HG03066 (cell line): ENCODE measurements around the gene UGT2A3.

Experiments
- ATAC-seq: cut with Tn5 transposase; IDR thresholded peaks from one replicate; pipeline ENCODE4 v1.9.1; 2021; ENCODE audit warnings: low read depth; ENCODE audit not compliant: unreplicated experiment

Gene UGT2A3

GRCh38 chr4:68917016-68917415 lies 34.6 kb downstream of the UGT2A3 start:
- ATAC-seq = no peak

- no peak for ATAC-seq
Measured at GRCh38 chr4:68912807-68913206, 38.8 kb downstream of the UGT2A3 start.

GRCh38 chr4:68909385-68909784 lies 42.2 kb downstream of the UGT2A3 start:
- no peak for ATAC-seq

- no peak for ATAC-seq
Measured at GRCh38 chr4:68907788-68908700, 43.6 kb downstream of the UGT2A3 start.

- no peak for ATAC-seq
Measured at GRCh38 chr4:68907245-68907644, 44.4 kb downstream of the UGT2A3 start.

GRCh38 chr4:68906780-68907137 lies 44.8 kb downstream of the UGT2A3 start:
- ATAC-seq = no peak

- no peak for ATAC-seq
Measured at GRCh38 chr4:68905939-68906779, 45.4 kb downstream of the UGT2A3 start.

- ATAC-seq = no peak
Measured at GRCh38 chr4:68905598-68905938, 46.0 kb downstream of the UGT2A3 start.

GRCh38 chr4:68904786-68905185 lies 46.8 kb downstream of the UGT2A3 start:
- peak; percentile 51 for ATAC-seq

GRCh38 chr4:68896749-68897148 lies 54.9 kb downstream of the UGT2A3 start:
- ATAC-seq = no peak

GRCh38 chr4:68895561-68896198 lies 55.9 kb downstream of the UGT2A3 start:
- ATAC-seq = no peak

GRCh38 chr4:68892861-68893260 lies 58.7 kb downstream of the UGT2A3 start:
- ATAC-seq = no peak

GRCh38 chr4:68891678-68892077 lies 59.9 kb downstream of the UGT2A3 start:
- ATAC-seq = no peak

GRCh38 chr4:68885545-68885944 lies 66.1 kb downstream of the UGT2A3 start:
- no peak for ATAC-seq

- no peak for ATAC-seq
Measured at GRCh38 chr4:68883870-68884269, 67.7 kb downstream of the UGT2A3 start.
